ENCODE measurements around the gene DPM2.

DPM2 gene

DNA sequence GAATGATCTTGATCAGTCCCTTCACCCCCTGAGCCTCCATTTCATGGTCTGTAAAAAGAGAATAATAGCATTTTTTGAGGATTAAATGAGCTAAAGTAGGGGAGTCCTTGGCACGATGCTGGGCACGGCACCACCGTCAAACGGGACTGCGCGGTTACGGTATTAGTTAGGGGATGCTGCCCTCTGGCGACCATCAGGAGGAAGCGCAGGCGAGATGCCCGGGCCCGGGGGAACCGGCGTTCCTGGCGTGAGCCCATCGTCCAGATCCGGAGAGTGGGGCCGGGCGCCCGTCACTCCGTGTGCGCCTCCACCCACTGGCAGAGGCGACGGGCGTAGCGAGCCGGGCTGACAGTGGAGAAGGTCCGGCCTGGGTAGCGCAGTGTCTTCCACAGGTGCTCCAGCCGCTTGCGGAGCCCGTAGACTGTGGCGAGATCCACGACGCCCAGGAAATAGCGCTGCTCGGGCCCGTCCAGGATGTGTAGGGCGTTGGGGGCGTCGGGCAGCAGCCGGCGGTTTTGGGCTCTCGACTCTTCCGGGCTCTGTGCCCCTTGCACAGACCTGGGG lies 16.0 kb downstream of the DPM2 start:
- DNase-seq (ENCODE audit: extremely low spot score) = peak; percentile 79
- no peak for TF ChIP-seq BHLHE40 (IDR thresholded peaks at IDR 0.05; ENCODE audit: borderline replicate concordance)
- no peak for TF ChIP-seq SP1 (IDR thresholded peaks at IDR 0.05)
- TF ChIP-seq CTBP1 (IDR thresholded peaks at IDR 0.05; ENCODE audit: borderline replicate concordance) = no peak
- TF ChIP-seq NFRKB (IDR thresholded peaks at IDR 0.05) = no peak
- TF ChIP-seq FOXK2 (IDR thresholded peaks at IDR 0.05) = no peak
- TF ChIP-seq TARDBP (IDR thresholded peaks at IDR 0.05) = no peak
- no peak for TF ChIP-seq ELF4 (IDR thresholded peaks at IDR 0.05)
- TF ChIP-seq ZNF384 (IDR thresholded peaks at IDR 0.05) = no peak
- TF ChIP-seq FOXA1 (IDR thresholded peaks at IDR 0.05) = no peak
- TF ChIP-seq HDGF (IDR thresholded peaks at IDR 0.05; ENCODE audit: borderline replicate concordance) = no peak
- TF ChIP-seq FOXM1 (IDR thresholded peaks at IDR 0.05; ENCODE audit: borderline replicate concordance) = no peak
- TF ChIP-seq L3MBTL2 (conservative IDR thresholded peaks at IDR 0.05) = no peak
- TF ChIP-seq LEF1 (IDR thresholded peaks at IDR 0.05; ENCODE audit: borderline replicate concordance) = no peak
- ChIA-PET CTCF (interaction anchor here (0.8 to 1.4 kb wide), 8 partner anchors 8 to 184 kb away, joined by 3 to 8 read pairs (median 3); partner anchors contain the start of gene PIP5KL1), POLR2A (interaction anchor here (0.7 to 1.5 kb wide), 5 partner anchors 20 to 187 kb away, joined by 3 to 4 read pairs (median 3); partner anchors contain the start of genes CDK9 and TOR2A)

DNA sequence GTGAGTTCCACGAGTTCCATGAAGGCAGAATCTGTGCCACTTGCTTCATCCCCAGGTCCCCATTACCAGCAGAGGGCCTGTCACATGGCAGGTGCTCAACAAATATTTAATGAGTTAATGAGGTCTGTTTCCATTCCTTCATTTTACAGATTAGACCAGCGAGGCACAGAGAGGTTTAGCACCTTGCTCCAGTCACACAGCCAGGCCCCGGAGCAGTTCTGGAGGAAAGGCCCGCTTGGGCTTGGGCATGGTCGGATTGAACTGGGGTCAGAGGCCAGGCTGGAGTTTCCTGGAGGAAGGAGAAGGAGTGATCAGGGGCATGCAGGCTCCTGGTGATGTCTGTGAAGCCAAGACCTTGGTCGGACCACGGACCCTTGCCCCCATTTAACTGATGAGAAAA lies 16.9 kb downstream of the DPM2 start:
- ChIA-PET POLR2A (interaction anchor here (1.0 to 1.5 kb wide), 3 partner anchors 51 to 186 kb away, joined by 3 to 4 read pairs (median 3); partner anchors contain the start of genes CDK9 and TOR2A), CTCF (interaction anchor here (0.6 to 1.4 kb wide), 8 partner anchors 9 to 183 kb away, joined by 3 to 8 read pairs (median 4); partner anchors contain the start of gene PIP5KL1)
- no peak for TF ChIP-seq HDGF (IDR thresholded peaks at IDR 0.05; ENCODE audit: borderline replicate concordance)
- no peak for TF ChIP-seq SUZ12 (IDR thresholded peaks at IDR 0.05)
- TF ChIP-seq LEF1 (IDR thresholded peaks at IDR 0.05; ENCODE audit: borderline replicate concordance) = no peak
- TF ChIP-seq, protein P1, sequence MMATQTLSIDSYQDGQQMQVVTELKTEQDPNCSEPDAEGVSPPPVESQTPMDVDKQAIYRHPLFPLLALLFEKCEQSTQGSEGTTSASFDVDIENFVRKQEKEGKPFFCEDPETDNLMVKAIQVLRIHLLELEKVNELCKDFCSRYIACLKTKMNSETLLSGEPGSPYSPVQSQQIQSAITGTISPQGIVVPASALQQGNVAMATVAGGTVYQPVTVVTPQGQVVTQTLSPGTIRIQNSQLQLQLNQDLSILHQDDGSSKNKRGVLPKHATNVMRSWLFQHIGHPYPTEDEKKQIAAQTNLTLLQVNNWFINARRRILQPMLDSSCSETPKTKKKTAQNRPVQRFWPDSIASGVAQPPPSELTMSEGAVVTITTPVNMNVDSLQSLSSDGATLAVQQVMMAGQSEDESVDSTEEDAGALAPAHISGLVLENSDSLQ (IDR thresholded peaks at IDR 0.05) = no peak
- no peak for TF ChIP-seq BHLHE40 (IDR thresholded peaks at IDR 0.05; ENCODE audit: borderline replicate concordance)
- TF ChIP-seq FOXM1 (IDR thresholded peaks at IDR 0.05; ENCODE audit: borderline replicate concordance) = no peak
- TF ChIP-seq ARNT (IDR thresholded peaks at IDR 0.05) = no peak
- TF ChIP-seq FOXK2 (IDR thresholded peaks at IDR 0.05) = no peak
- TF ChIP-seq SP1 (IDR thresholded peaks at IDR 0.05) = no peak
- no peak for TF ChIP-seq NFRKB (IDR thresholded peaks at IDR 0.05)
- no peak for TF ChIP-seq TARDBP (IDR thresholded peaks at IDR 0.05)
- no peak for TF ChIP-seq ELF4 (IDR thresholded peaks at IDR 0.05)
- TF ChIP-seq FOXA1 (IDR thresholded peaks at IDR 0.05) = no peak
- no peak for TF ChIP-seq CTBP1 (IDR thresholded peaks at IDR 0.05; ENCODE audit: borderline replicate concordance)
- no peak for TF ChIP-seq L3MBTL2 (conservative IDR thresholded peaks at IDR 0.05)
- TF ChIP-seq ZNF384 (IDR thresholded peaks at IDR 0.05) = no peak
- DNase-seq (ENCODE audit: extremely low spot score) = no peak

DNA sequence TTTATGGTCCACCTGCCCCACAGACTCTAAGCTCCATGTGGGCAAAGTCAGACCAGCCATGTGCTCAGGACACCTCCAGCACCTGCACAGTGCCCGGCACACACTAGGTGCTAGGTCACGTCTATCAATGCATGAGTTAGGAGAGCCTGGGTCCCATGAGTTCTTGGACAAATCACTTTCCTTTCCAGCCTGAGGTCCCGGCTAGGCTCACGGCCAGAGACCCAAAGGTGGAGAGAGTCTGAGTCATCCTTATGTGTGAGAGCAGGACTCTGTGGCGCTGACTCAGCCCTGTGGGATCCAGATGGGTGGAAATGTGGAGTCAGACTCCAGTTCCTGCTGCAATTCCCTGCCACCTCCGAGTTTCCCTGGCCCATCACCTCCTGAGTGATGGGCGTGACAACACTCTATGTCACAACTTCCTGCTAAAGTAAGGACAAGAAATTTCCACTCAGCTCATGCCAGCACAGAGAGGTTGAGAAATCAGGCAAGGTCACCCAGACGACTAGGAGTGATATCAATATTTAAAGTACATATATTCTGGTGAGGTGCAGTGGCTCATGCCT lies 18.3 kb downstream of the DPM2 start:
- no peak for DNase-seq (ENCODE audit: extremely low spot score)
- ChIA-PET CTCF (no interaction called here), POLR2A (interaction anchor here (1.0 kb wide), 1 partner anchor 21 kb away, joined by 3 read pairs; no protein-coding TSS in a partner anchor)
- TF ChIP-seq ZNF384 (IDR thresholded peaks at IDR 0.05) = no peak
- TF ChIP-seq FOXA1 (IDR thresholded peaks at IDR 0.05) = no peak
- no peak for TF ChIP-seq FOXK2 (IDR thresholded peaks at IDR 0.05)
- TF ChIP-seq SUZ12 (IDR thresholded peaks at IDR 0.05) = no peak
- no peak for TF ChIP-seq HDGF (IDR thresholded peaks at IDR 0.05; ENCODE audit: borderline replicate concordance)
- TF ChIP-seq ARNT (IDR thresholded peaks at IDR 0.05) = no peak
- no peak for TF ChIP-seq L3MBTL2 (conservative IDR thresholded peaks at IDR 0.05)
- no peak for TF ChIP-seq LEF1 (IDR thresholded peaks at IDR 0.05; ENCODE audit: borderline replicate concordance)
- TF ChIP-seq TARDBP (IDR thresholded peaks at IDR 0.05) = no peak
- TF ChIP-seq ELF4 (IDR thresholded peaks at IDR 0.05) = no peak
- no peak for TF ChIP-seq NFRKB (IDR thresholded peaks at IDR 0.05)
- TF ChIP-seq, protein P1 (IDR thresholded peaks at IDR 0.05) = no peak
- no peak for TF ChIP-seq SP1 (IDR thresholded peaks at IDR 0.05)
- no peak for TF ChIP-seq BHLHE40 (IDR thresholded peaks at IDR 0.05; ENCODE audit: borderline replicate concordance)
- TF ChIP-seq FOXM1 (IDR thresholded peaks at IDR 0.05; ENCODE audit: borderline replicate concordance) = no peak

DNA sequence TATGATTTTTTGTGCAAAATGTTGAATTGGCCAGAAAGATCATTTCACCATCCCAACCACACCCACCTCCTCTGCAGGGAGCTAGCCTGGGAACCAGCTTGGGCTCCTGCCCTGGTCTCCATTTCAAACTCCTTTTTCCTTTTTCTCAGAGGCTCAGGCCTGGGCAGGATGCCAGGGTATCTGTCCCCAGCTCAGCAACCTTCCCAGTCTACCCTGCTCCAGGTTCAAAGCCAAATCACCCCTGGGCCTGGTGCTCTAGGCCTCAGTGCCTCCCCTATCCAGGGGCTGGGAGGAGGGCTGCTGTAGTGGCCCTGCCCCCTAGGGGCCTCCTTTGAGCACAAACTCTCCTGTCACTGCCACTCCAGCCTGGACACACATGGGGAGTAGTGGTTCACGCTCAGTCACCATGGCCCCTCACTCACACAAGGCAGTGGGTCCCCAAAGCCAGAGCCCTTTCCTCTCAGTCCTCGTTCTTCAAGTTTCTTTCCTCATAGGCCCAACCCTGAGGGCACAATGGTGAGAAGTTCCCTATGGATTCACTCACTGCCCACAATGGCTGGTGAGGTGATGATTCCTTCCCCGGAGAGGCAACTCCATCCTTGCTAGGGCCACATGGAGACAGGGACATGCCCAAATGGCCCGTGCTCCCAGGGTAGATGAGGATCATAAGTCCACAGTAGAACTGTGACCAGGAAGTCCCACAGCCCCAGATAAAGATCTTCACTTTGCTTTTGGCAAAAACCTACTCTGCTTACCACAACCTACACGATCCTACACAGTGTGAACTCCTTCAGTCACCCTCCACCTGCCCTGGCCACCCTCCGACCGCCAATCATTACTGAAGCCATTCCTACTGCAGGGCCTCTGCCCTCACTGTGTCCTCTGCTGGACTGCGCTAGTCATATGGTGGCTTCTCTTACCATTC lies 19.2 kb downstream of the DPM2 start:
- ChIA-PET CTCF (interaction anchor here (0.7 kb wide), 1 partner anchor 20 kb away, joined by 3 read pairs; no protein-coding TSS in a partner anchor), POLR2A (interaction anchor here (1.0 kb wide), 1 partner anchor 20 kb away, joined by 3 read pairs; no protein-coding TSS in a partner anchor)
- no peak for DNase-seq (ENCODE audit: extremely low spot score)
- TF ChIP-seq SUZ12 (IDR thresholded peaks at IDR 0.05) = no peak
- TF ChIP-seq SP1 (IDR thresholded peaks at IDR 0.05) = no peak
- TF ChIP-seq FOXM1 (IDR thresholded peaks at IDR 0.05; ENCODE audit: borderline replicate concordance) = no peak
- TF ChIP-seq TARDBP (IDR thresholded peaks at IDR 0.05) = no peak
- TF ChIP-seq, protein P1 (IDR thresholded peaks at IDR 0.05) = no peak
- no peak for TF ChIP-seq ZNF384 (IDR thresholded peaks at IDR 0.05)
- no peak for TF ChIP-seq ELF4 (IDR thresholded peaks at IDR 0.05)
- no peak for TF ChIP-seq FOXK2 (IDR thresholded peaks at IDR 0.05)
- no peak for TF ChIP-seq L3MBTL2 (conservative IDR thresholded peaks at IDR 0.05)

DNA sequence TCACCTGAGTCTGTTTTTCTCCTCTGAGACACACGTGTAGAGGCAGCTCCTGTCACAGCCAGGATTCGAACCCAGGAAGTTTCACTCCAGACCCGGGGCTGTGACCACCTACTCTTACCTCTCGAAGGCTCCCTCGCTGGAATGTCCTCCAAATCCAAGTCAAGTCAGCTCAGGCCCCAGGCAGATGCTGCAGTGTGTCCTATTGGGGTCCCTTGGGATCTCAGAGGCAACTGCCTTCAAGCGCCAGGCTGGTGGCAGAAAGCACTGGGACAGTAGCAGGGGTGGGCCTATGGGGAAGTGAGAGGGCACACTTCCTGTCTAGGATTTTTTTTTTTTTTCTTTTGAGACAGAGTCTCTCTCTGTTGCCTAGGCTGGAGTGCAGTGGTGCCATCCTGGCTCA lies 20.1 kb downstream of the DPM2 start:
- DNase-seq (ENCODE audit: extremely low spot score) = no peak
- POLR2A ChIA-PET = interaction anchor here (1.0 to 1.8 kb wide), 2 partner anchors 20 to 25 kb away, joined by 8 read pairs; no protein-coding TSS in a partner anchor
- CTCF ChIA-PET = interaction anchor here (1.4 kb wide), 1 partner anchor 273 kb away, joined by 3 read pairs; no protein-coding TSS in a partner anchor
- TF ChIP-seq ZNF384 (IDR thresholded peaks at IDR 0.05) (no peak), CTBP1 (IDR thresholded peaks at IDR 0.05; ENCODE audit: borderline replicate concordance) (no peak), ARNT (IDR thresholded peaks at IDR 0.05) (no peak), HDGF (IDR thresholded peaks at IDR 0.05; ENCODE audit: borderline replicate concordance) (no peak), L3MBTL2 (conservative IDR thresholded peaks at IDR 0.05) (no peak), ELF4 (IDR thresholded peaks at IDR 0.05) (no peak), SP1 (IDR thresholded peaks at IDR 0.05) (no peak), FOXA1 (IDR thresholded peaks at IDR 0.05) (no peak), SUZ12 (IDR thresholded peaks at IDR 0.05) (no peak), FOXK2 (IDR thresholded peaks at IDR 0.05) (no peak), TARDBP (IDR thresholded peaks at IDR 0.05) (no peak), NFRKB (IDR thresholded peaks at IDR 0.05) (no peak), BHLHE40 (IDR thresholded peaks at IDR 0.05; ENCODE audit: borderline replicate concordance) (no peak), FOXM1 (IDR thresholded peaks at IDR 0.05; ENCODE audit: borderline replicate concordance) (no peak), LEF1 (IDR thresholded peaks at IDR 0.05; ENCODE audit: borderline replicate concordance) (no peak)
- TF ChIP-seq, protein P1 (IDR thresholded peaks at IDR 0.05) = no peak

Measured in HEK293T (cell line).